Activated T-helper 1 cell treated with anti-CD3 and anti-CD28 coated beads, Interleukin-2, amount 50 U/mL, for 16 hours (primary cell): Measurements from ENCODE around the gene RPS6KA4.
"Not testable (repeated sequence)": the region's sequence is repeated elsewhere in the genome, so short reads cannot be mapped to it uniquely, and the experiment has no call there.

Experiments
- DNase-seq, 2 donors: peaks; one replicate each; pipeline ENCODE4 v3.0.0-alpha.2; 2020; ENCODE audit warnings: low read depth in 1 of 2, low spot score in 1 of 2

RPS6KA4 gene

GRCh38 chr11:64415996-64416728 is 57.2 kb downstream of the RPS6KA4 start:
- DNase-seq = no peak

GRCh38 chr11:64418233-64418632 is 59.3 kb downstream of the RPS6KA4 start:
- not testable (repeated sequence) for DNase-seq

GRCh38 chr11:64419257-64419790 is 60.4 kb downstream of the RPS6KA4 start:
- DNase-seq = no peak

GRCh38 chr11:64419818-64420485 is 61.0 kb downstream of the RPS6KA4 start:
- DNase-seq = no peak
